Stimulated activated CD8-positive, alpha-beta memory T cell treated with anti-CD3 and anti-CD28 coated beads, Interleukin-15, amount 100 ng/mL, for 24 hours (primary cell): ENCODE measurements around the gene ABHD16A.

Source experiments
- DNase-seq: peaks from one replicate; pipeline ENCODE4 v3.0.0-alpha.2; 2020; ENCODE audit warnings: low read depth

Gene ABHD16A

DNA sequence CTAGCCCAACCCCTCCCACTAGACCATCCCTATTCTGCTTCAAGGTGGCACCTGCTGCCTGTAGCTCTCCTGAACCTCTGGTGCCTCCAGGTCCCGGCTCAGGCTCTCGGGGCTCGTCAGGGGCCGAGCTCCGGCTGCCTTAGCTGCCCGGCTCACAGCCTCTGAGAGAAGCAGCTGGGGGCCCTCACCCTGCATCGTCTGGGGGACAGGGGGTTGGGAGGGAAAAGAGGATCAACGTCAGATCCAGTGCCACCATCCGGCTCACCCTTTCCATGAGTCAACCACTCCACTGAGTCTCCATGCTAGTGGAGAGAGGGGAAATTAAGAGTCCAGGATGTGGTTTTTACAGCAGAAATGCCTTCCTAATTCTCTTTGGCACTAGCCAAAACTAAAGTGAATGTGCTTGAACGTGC lies 63.7 kb downstream of the ABHD16A start:
- no peak for DNase-seq

DNA sequence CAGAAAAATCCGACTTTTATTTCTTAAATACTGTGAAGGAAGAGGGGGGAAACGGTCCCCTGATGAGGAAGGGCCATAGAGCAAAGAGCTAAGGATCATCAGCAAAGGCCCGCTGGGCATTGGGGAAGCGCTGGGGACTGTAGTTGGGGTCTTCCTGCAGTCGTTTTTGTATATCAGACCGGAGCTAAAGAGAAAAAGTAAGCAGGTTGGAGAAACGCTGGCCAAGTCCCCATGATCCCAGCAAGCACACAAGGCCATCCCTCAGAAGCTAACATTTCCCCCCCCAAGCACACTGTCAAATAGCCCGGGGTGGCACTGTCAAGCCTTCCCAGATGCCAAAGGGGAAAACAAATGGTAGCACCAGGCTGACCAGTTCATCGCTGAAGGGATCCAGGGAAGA lies 64.1 kb downstream of the ABHD16A start:
- DNase-seq = no peak
